WERI-Rb-1 (cell line): ENCODE data around the gene C1orf198.

Source experiments
- DNase-seq: peaks from one replicate; pipeline ENCODE4 v3.0.0-alpha.2; 2020
- H3K27ac ChIP-seq: fragments of 250-450 bp; sonication (Bioruptor Pico); 2 replicates; pipeline ENCODE4 v1.5.1; 2020; ENCODE audit warnings: mild to moderate bottlenecking, moderate library complexity
- H3K27me3 ChIP-seq: fragments of 250-450 bp; sonication (Bioruptor Pico); 2 replicates; pipeline ENCODE4 v1.5.1; 2021; ENCODE audit warnings: mild to moderate bottlenecking, low read depth, moderate library complexity; ENCODE audit not compliant: insufficient read depth, severe bottlenecking
- H3K36me3 ChIP-seq: fragments of 250-450 bp; sonication (Bioruptor Pico); 2 replicates; pipeline ENCODE4 v1.5.1; 2020; ENCODE audit warnings: mild to moderate bottlenecking, moderate library complexity
- H3K4me3 ChIP-seq: 2 replicates; pipeline ENCODE4 v1.5.1; 2011; ENCODE audit warnings: low read depth, mild to moderate bottlenecking, control low read depth, low read length
- H3K9me3 ChIP-seq: fragments of 250-450 bp; sonication (Bioruptor Pico); 2 replicates; pipeline ENCODE4 v1.5.1; 2021; ENCODE audit warnings: mild to moderate bottlenecking, moderate library complexity; ENCODE audit not compliant: severe bottlenecking
- TF ChIP-seq, protein P1 (sequence below): IDR thresholded peaks from 2 replicates; pipeline ENCODE4 v1.5.1; 2011; ENCODE audit warnings: low read depth, mild to moderate bottlenecking, control low read depth, inconsistent platforms, low read length

C1orf198 gene

DNA sequence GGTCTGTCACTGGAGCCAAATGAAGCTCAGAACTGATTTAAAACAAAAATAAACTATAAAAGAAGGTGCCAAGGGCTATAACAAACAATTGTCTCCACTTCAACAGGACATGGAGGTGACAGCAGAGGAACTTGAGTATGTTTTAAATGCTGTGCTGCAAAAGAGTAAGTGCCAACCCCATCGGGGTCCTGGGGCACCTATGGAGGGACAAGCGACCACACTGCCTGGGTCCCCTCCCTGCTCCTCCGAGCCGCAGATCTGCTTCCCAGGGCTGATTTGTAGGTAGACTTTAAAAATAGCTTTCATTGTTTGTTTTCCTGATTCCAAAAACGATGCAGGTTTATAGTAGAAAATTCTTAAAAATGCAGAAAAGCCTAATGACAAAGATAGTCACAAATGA lies 78.3 kb downstream of the C1orf198 start:
- no peaks in the 10 kb centered on the region for H3K27me3 ChIP-seq
- no peak overlapping the region for H3K27ac ChIP-seq
- H3K36me3 ChIP-seq: no peaks in the 10 kb centered on the region
- H3K4me3 ChIP-seq: no peak overlapping the region
- TF ChIP-seq, protein P1, sequence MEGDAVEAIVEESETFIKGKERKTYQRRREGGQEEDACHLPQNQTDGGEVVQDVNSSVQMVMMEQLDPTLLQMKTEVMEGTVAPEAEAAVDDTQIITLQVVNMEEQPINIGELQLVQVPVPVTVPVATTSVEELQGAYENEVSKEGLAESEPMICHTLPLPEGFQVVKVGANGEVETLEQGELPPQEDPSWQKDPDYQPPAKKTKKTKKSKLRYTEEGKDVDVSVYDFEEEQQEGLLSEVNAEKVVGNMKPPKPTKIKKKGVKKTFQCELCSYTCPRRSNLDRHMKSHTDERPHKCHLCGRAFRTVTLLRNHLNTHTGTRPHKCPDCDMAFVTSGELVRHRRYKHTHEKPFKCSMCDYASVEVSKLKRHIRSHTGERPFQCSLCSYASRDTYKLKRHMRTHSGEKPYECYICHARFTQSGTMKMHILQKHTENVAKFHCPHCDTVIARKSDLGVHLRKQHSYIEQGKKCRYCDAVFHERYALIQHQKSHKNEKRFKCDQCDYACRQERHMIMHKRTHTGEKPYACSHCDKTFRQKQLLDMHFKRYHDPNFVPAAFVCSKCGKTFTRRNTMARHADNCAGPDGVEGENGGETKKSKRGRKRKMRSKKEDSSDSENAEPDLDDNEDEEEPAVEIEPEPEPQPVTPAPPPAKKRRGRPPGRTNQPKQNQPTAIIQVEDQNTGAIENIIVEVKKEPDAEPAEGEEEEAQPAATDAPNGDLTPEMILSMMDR: no peak
- H3K9me3 ChIP-seq: no peaks in the 10 kb centered on the region
- DNase-seq: no peak

DNA sequence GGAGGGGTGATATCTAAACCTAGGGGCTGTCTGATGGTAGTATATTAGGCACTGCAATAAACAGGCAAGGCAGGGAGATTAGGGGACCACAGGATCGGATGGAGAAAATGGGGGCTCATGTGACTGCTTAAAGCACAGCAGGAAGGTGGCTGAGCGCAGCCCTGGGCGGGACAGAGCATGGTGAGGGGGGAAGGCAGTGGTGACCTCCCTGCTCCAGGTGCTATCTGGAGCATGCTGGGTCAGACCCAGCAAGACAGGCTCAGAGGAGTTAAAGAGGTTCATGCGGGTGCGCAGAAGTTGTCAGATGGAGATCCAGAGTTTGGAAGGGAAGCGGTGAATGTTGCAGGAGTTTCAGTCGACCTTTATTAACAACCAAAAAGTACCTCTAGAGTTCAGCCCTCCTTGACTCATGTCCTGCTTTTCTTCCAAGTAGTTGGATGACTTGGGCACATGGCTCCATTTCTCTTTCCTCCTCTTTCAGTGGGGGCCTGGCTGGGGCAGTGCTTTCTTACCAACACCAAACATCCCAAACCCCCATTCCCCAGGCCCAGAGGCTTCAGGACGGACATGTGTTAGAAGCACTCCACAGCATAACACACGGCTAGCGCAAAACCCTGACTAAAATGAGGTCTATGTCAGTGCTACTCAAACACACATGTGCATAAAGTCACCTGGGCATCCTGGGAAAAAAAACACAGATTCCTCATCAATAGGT lies 79.6 kb downstream of the C1orf198 start:
- no peaks in the 10 kb centered on the region for H3K27me3 ChIP-seq
- TF ChIP-seq, protein P1: no peak
- no peak for DNase-seq
- H3K4me3 ChIP-seq: no peak overlapping the region
- H3K9me3 ChIP-seq: no peaks in the 10 kb centered on the region
- no peaks in the 10 kb centered on the region for H3K36me3 ChIP-seq
- H3K27ac ChIP-seq: no peak overlapping the region

DNA sequence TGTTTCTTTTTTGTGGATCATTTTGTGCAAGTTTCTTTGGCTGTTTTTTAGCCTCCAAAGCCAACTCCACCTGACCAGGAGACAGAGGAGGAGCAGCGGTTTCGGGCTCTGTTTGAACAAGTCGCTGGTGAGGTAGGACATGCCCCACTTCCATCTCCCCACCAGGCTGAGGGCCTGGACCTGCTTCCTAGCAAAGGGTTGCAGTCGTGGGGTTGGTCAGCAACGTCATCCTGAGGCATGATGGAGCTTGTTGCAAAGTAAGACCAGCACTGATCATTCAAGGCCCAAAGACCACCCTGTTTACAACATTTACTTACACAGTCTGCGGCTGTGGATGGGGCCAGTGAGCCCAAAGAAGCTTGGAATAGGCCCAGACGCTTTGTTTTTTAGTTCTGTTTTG lies 80.8 kb downstream of the C1orf198 start:
- H3K27me3 ChIP-seq: no peaks in the 10 kb centered on the region
- TF ChIP-seq, protein P1: no peak
- no peak overlapping the region for H3K4me3 ChIP-seq
- DNase-seq: no peak
- H3K9me3 ChIP-seq: no peaks in the 10 kb centered on the region
- H3K36me3 ChIP-seq: no peaks in the 10 kb centered on the region
- H3K27ac ChIP-seq: no peak overlapping the region
